ENCODE measurements around the gene CHRDL2.

DNA sequence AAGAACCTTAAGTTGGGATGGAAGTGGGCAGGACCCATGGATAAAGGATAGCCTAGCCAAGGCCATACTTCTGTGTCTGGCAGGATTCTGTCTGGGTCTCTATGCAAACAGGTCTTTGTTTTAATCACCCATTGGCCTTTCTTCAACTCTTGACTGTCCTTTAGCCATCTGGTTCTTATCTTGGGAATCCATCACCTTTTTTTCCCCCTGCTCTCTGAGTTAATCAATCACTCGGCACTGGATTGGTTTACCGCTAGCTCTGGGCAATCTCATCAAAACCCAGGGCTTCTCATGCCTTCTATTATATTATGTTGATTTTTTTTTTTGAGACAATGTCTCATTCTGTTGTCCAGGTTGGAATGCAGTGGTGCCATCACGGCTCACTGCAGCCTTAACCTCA lies 15.6 kb upstream of the CHRDL2 start:
- TF ChIP-seq FOSL2 (IDR thresholded peaks at IDR 0.05; ENCODE audit: borderline replicate concordance, low read depth) (no peak), POLR2AphosphoS5 (IDR thresholded peaks at IDR 0.05; ENCODE audit: low read depth, low read length) (no peak), TAF1 (IDR thresholded peaks at IDR 0.05; ENCODE audit: borderline replicate concordance, low read depth, low read length) (no peak)
- TF ChIP-seq, protein P1, sequence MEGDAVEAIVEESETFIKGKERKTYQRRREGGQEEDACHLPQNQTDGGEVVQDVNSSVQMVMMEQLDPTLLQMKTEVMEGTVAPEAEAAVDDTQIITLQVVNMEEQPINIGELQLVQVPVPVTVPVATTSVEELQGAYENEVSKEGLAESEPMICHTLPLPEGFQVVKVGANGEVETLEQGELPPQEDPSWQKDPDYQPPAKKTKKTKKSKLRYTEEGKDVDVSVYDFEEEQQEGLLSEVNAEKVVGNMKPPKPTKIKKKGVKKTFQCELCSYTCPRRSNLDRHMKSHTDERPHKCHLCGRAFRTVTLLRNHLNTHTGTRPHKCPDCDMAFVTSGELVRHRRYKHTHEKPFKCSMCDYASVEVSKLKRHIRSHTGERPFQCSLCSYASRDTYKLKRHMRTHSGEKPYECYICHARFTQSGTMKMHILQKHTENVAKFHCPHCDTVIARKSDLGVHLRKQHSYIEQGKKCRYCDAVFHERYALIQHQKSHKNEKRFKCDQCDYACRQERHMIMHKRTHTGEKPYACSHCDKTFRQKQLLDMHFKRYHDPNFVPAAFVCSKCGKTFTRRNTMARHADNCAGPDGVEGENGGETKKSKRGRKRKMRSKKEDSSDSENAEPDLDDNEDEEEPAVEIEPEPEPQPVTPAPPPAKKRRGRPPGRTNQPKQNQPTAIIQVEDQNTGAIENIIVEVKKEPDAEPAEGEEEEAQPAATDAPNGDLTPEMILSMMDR (IDR thresholded peaks at IDR 0.05): no peak
